ENCODE measurements around the gene PLAAT5. TPM values are rescaled to one million over a fixed set of nuclear protein-coding genes. Genes with fewer than 3 reads are reported as not detected.

PLAAT5 gene
- total RNA-seq, 2 experiments from 2014 or later: not detected

- ChIA-PET POLR2A (no interaction called here), CTCF (interaction anchor here (0.7 to 1.9 kb wide), 2 partner anchors 9 to 29 kb away, joined by 3 to 4 read pairs; no protein-coding TSS in a partner anchor)
- peaks cover 2% of the 10 kb centered on the region for H3K27me3 Mint-ChIP-seq
- H3K9me3 Mint-ChIP-seq: no peaks in the 10 kb centered on the region
- peaks cover 7% of the 10 kb centered on the region for H3K4me1 Mint-ChIP-seq
- no peak for DNase-seq
- no peak overlapping the region for H3K27ac Mint-ChIP-seq
- no peaks in the 10 kb centered on the region for H3K36me3 Mint-ChIP-seq (ENCODE audit: low read depth)
- H3K4me3 Mint-ChIP-seq: no peak overlapping the region
Observed at GRCh38 chr11:63508745-63509144, 17.8 kb upstream of the PLAAT5 start.

GRCh38 chr11:63508009-63508408 lies 17.0 kb upstream of the PLAAT5 start:
- Mint-ChIP-seq H3K4me3 (no peak overlapping the region), H3K27ac (no peak overlapping the region), H3K36me3 (ENCODE audit: low read depth) (peaks cover under 1% of the 10 kb centered on the region), H3K4me1 (peaks cover 8% of the 10 kb centered on the region), H3K27me3 (peaks cover 2% of the 10 kb centered on the region), H3K9me3 (peaks cover 1% of the 10 kb centered on the region)
- POLR2A ChIA-PET: no interaction called here
- peak; percentile 13 for DNase-seq
- CTCF ChIA-PET: interaction anchor here (0.7 to 1.9 kb wide), 3 partner anchors 8 to 28 kb away, joined by 3 to 4 read pairs (median 3); no protein-coding TSS in a partner anchor

DNA sequence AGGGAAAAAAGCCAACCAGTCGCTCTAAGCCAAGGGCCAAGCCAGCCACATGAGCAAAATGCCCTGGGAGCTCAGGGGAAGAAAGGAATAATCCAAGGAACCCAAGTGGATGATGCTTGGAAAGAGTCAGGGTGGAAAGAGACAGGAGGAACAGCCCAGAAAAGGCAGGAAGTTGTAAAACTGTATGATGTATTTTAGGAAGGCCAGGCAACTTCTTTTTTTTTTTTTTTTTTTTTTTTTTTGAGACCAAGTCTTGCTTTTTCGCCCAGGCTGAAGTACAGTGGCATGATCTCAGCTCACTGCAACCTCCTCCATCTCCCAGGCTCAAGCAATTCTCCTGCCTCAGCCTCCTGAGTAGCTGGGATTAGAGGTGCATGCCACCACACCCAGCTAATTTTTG lies 16.5 kb upstream of the PLAAT5 start:
- peaks cover 4% of the 10 kb centered on the region for H3K36me3 Mint-ChIP-seq (ENCODE audit: low read depth)
- peaks cover 2% of the 10 kb centered on the region for H3K27me3 Mint-ChIP-seq
- no peak overlapping the region for H3K4me3 Mint-ChIP-seq
- H3K4me1 Mint-ChIP-seq: peaks cover 12% of the 10 kb centered on the region
- H3K9me3 Mint-ChIP-seq: peaks cover 4% of the 10 kb centered on the region
- no peak for DNase-seq
- ChIA-PET CTCF (interaction anchor here (0.6 to 1.9 kb wide), 4 partner anchors 9 to 331 kb away, joined by 3 to 4 read pairs (median 3); partner anchors contain the start of genes MARK2 and PLAAT5), POLR2A (no interaction called here)
- no peak overlapping the region for H3K27ac Mint-ChIP-seq

- Mint-ChIP-seq H3K27me3 (peaks cover 2% of the 10 kb centered on the region), H3K36me3 (ENCODE audit: low read depth) (peaks cover 7% of the 10 kb centered on the region), H3K4me1 (peaks cover 18% of the 10 kb centered on the region), H3K9me3 (peaks cover 7% of the 10 kb centered on the region), H3K27ac (no peak overlapping the region), H3K4me3 (no peak overlapping the region)
- CTCF ChIA-PET: interaction anchor here (0.6 to 1.9 kb wide), 5 partner anchors 9 to 332 kb away, joined by 3 to 4 read pairs (median 3); partner anchors contain the start of genes MARK2 and PLAAT5
- POLR2A ChIA-PET: no interaction called here
- no peak for DNase-seq
Observed at GRCh38 chr11:63506876-63507275, 15.9 kb upstream of the PLAAT5 start.

GRCh38 chr11:63505857-63506528 lies 15.0 kb upstream of the PLAAT5 start, which contains the start of gene LGALS12:
Gene LGALS12 (plus strand): TSS chr11:63506084. CDS start chr11:63506459, 375 bp downstream.
- H3K36me3 Mint-ChIP-seq (ENCODE audit: low read depth): peaks cover 7% of the 10 kb centered on the region
- ChIA-PET POLR2A (no interaction called here), CTCF (interaction anchor here (0.6 to 1.6 kb wide), 3 partner anchors 15 to 487 kb away, joined by 3 to 5 read pairs (median 3); no protein-coding TSS in a partner anchor)
- H3K27me3 Mint-ChIP-seq: peaks cover 2% of the 10 kb centered on the region
- no peak for DNase-seq
- H3K4me3 Mint-ChIP-seq: no peak within 1 kb of the TSS
- H3K9me3 Mint-ChIP-seq: peaks cover 8% of the 10 kb centered on the region
- H3K27ac Mint-ChIP-seq: peak within 1 kb of the TSS; percentile 57
- H3K4me1 Mint-ChIP-seq: peaks cover 18% of the 10 kb centered on the region

- Mint-ChIP-seq H3K27me3 (peaks cover 5% of the 10 kb centered on the region), H3K4me3 (no peak overlapping the region), H3K9me3 (peaks cover 16% of the 10 kb centered on the region), H3K27ac (no peak overlapping the region), H3K36me3 (ENCODE audit: low read depth) (peaks cover 13% of the 10 kb centered on the region), H3K4me1 (peaks cover 18% of the 10 kb centered on the region)
- POLR2A ChIA-PET: no interaction called here
- CTCF ChIA-PET: no interaction called here
- no peak for DNase-seq
Observed at GRCh38 chr11:63504933-63505586, 14.1 kb upstream of the PLAAT5 start.

GRCh38 chr11:63504054-63504453 lies 13.1 kb upstream of the PLAAT5 start:
- H3K27ac Mint-ChIP-seq: no peak overlapping the region
- CTCF ChIA-PET: no interaction called here

DNA sequence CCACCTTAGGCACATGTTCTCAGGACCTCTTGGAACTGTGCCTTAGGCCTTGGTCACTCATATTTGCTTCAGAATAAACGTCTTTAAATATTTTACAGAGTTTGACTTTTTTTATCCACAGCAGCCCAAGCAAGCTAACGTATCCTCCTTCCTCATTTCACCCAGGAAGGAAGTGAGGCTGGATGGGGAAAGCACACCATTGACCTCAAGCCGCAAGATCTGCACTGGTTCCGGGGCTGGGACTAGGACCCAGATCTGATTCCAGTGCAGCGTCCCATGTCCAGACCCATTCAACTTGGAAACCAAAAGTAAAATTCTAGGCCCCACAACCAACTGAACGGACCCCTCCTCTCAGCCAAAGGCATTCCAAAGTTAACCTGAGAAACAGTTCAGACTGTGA lies 12.5 kb upstream of the PLAAT5 start:
- Mint-ChIP-seq H3K27me3 (peaks cover 5% of the 10 kb centered on the region), H3K4me1 (peaks cover 18% of the 10 kb centered on the region), H3K4me3 (no peak overlapping the region), H3K9me3 (peaks cover 25% of the 10 kb centered on the region), H3K36me3 (ENCODE audit: low read depth) (peaks cover 13% of the 10 kb centered on the region), H3K27ac (no peak overlapping the region)
- ChIA-PET POLR2A (no interaction called here), CTCF (no interaction called here)
- DNase-seq: no peak

More at GRCh38 chr11:63504054-63504453, 13.1 kb upstream of the PLAAT5 start:
- peaks cover 13% of the 10 kb centered on the region for H3K36me3 Mint-ChIP-seq (ENCODE audit: low read depth)
- H3K9me3 Mint-ChIP-seq: peaks cover 25% of the 10 kb centered on the region
- no peak for DNase-seq
- POLR2A ChIA-PET: no interaction called here
- no peak overlapping the region for H3K4me3 Mint-ChIP-seq
- peaks cover 5% of the 10 kb centered on the region for H3K27me3 Mint-ChIP-seq
- peaks cover 18% of the 10 kb centered on the region for H3K4me1 Mint-ChIP-seq

GRCh38 chr11:63502252-63502820 lies 11.4 kb upstream of the PLAAT5 start:
- peak overlapping the region; percentile 33 for H3K27ac Mint-ChIP-seq
- peaks cover 10% of the 10 kb centered on the region for H3K27me3 Mint-ChIP-seq
- no peak for DNase-seq
- POLR2A ChIA-PET: interaction anchor here (0.6 kb wide), 1 partner anchor 51 kb away, joined by 3 read pairs; no protein-coding TSS in a partner anchor
- H3K36me3 Mint-ChIP-seq (ENCODE audit: low read depth): peaks cover 13% of the 10 kb centered on the region
- CTCF ChIA-PET: no interaction called here
- peaks cover 25% of the 10 kb centered on the region for H3K9me3 Mint-ChIP-seq
- H3K4me3 Mint-ChIP-seq: no peak overlapping the region
- peaks cover 18% of the 10 kb centered on the region for H3K4me1 Mint-ChIP-seq

DNA sequence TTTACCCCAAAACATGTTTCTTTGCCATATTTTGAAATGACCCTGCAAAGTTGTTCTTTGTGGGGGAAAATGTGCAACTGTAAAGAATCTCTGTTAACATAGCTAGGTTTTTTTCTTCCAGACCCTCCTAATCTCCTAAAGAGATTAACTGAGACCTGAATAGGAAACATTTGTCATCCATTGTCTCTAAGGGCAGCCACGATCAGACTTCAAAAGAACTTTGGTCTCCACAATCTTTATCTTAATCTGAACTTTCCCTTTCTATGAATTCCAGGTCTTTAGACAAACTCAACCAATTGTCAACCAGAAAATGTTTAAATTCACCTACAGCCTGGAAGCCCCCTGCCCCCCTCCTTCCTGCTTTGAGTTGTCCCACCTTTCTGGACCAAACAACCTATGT lies 10.3 kb upstream of the PLAAT5 start:
- Mint-ChIP-seq H3K27me3 (peaks cover 18% of the 10 kb centered on the region), H3K36me3 (ENCODE audit: low read depth) (peaks cover 13% of the 10 kb centered on the region), H3K9me3 (peaks cover 25% of the 10 kb centered on the region), H3K4me3 (no peak overlapping the region), H3K4me1 (peaks cover 18% of the 10 kb centered on the region), H3K27ac (no peak overlapping the region)
- ChIA-PET CTCF (no interaction called here), POLR2A (no interaction called here)
- DNase-seq: no peak

- Mint-ChIP-seq H3K9me3 (peaks cover 25% of the 10 kb centered on the region), H3K27ac (no peak overlapping the region), H3K36me3 (ENCODE audit: low read depth) (peaks cover 13% of the 10 kb centered on the region), H3K4me3 (no peak overlapping the region), H3K27me3 (peaks cover 21% of the 10 kb centered on the region), H3K4me1 (peaks cover 12% of the 10 kb centered on the region)
- no peak for DNase-seq
- CTCF ChIA-PET: interaction anchor here (0.9 kb wide), 1 partner anchor 64 kb away, joined by 4 read pairs; no protein-coding TSS in a partner anchor
- POLR2A ChIA-PET: no interaction called here
Observed at GRCh38 chr11:63499874-63500273, 8.9 kb upstream of the PLAAT5 start.

- H3K27me3 Mint-ChIP-seq: peaks cover 50% of the 10 kb centered on the region
- CTCF ChIA-PET: no interaction called here
- peaks cover 11% of the 10 kb centered on the region for H3K4me1 Mint-ChIP-seq
- peaks cover 11% of the 10 kb centered on the region for H3K9me3 Mint-ChIP-seq
- no peak for DNase-seq
- H3K36me3 Mint-ChIP-seq (ENCODE audit: low read depth): no peaks in the 10 kb centered on the region
- no peak overlapping the region for H3K4me3 Mint-ChIP-seq
- no peak overlapping the region for H3K27ac Mint-ChIP-seq
- POLR2A ChIA-PET: no interaction called here
Observed at GRCh38 chr11:63494975-63495374, 4.0 kb upstream of the PLAAT5 start.

DNA sequence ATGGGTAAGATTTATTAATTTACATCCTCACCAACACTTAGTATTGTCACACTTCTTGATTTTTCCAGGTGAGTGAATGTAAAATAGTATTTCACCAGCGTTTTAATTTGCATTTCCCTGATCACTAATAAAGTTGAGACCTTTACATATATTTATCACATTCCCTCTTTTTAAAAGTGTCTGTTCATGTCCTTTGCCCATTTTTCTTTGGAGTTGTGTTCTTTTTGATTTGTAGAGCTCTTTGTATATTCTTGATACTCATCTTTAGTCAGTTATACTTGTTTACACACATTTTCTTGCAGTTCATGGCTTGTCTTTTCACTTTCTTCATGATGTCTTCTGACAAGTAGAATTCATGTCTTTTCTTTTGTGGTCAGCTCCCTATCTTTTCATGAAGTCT lies 2.2 kb upstream of the PLAAT5 start:
- H3K9me3 Mint-ChIP-seq: peaks cover 2% of the 10 kb centered on the region
- ChIA-PET CTCF (interaction anchor here (0.7 kb wide), 1 partner anchor 216 kb away, joined by 3 read pairs; no protein-coding TSS in a partner anchor), POLR2A (no interaction called here)
- DNase-seq: no peak
- H3K27me3 Mint-ChIP-seq: peaks cover 67% of the 10 kb centered on the region
- H3K4me3 Mint-ChIP-seq: no peak overlapping the region
- no peak overlapping the region for H3K27ac Mint-ChIP-seq
- H3K4me1 Mint-ChIP-seq: peaks cover 11% of the 10 kb centered on the region
- no peaks in the 10 kb centered on the region for H3K36me3 Mint-ChIP-seq (ENCODE audit: low read depth)

All from activated CD4-positive, alpha-beta T cell treated with anti-CD3 and anti-CD28 coated beads, Interleukin-2, amount 10 ng/mL, durations not matched to agents 7 days and 5 days (primary cell).